Epithelial cell of alveolus of lung (primary cell): ENCODE measurements around the gene HMGN2. TPM values are rescaled to one million over a fixed set of nuclear protein-coding genes. Genes with fewer than 3 reads are reported as not detected.

ENCODE experiments used
- total RNA-seq: library from RNA; depleted of rRNA; stranded (reverse); fragments of >200 nt; gene quantifications from 2 replicates; pipeline ENCODE4 v1.2.1, GENCODE V29; 2015

The HMGN2 gene
- 355 and 402 TPM in 2 replicates for total RNA-seq

DNA sequence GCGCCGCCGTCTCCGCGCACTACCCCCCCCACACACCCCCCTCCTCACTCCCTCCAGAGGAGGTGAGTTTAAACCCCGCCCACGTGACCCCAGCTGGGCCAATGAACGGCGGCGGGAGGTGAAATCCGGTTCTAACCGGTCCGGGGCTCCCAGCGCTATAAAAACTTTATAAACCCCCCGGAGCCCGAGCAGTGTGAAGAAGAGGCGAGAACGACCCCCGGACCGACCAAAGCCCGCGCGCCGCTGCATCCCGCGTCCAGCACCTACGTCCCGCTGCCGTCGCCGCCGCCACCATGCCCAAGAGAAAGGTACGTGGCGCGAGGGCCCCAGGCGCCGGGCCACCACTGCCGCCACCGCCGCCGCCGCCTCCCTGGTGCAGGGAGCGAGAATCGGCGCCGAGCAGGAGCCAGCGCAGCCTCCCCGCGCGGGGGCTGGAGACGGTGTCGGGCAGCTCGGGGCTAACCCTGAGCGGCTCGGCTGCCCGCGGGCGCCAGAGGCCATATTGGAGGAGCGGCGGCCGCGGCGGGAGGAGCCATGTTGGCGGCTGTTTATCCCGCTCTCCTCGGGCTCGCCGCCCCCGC lies at the start of gene HMGN2:
Gene HMGN2, plus strand, starts transcription at position 121 of the 581 bp plus-strand sequence. Its CDS starts 173 bp downstream, at position 294.

DNA sequence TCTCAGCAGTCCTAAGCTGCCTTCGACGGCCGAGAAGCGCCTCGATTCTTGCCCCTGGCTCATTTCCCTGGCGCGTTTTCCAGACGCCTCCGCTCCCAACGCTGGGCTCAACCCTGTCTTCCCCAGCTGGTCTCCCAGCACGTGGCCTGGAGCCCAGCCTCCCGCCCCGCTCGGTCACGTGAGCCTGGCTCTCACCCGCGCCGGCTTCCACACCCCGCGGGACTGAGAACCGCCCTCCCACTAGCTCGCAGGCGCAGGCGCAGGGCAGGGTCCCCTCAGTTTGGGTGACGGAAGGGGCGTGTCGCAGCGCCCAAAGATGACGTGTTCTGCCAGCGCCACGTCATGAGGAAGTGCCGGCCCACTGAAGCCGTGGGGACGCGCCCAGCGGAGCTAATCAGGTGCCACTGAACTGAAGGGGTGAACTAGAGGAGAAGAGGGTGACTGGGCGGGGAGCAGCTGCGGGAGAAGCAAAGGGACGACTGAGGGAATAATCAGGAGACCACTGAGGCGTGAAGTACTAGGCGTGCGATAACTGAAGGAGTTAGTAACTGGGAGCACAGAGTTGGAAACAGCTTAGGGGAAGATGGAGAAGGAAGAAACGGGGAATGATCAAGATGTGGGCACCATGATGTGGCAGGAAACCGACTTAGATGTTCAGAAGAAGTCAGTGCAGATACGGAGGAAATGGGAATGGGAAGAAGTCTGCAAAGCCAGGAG lies 40.1 kb upstream of the HMGN2 start, which contains the start of gene DHDDS:
Gene DHDDS, plus strand, starts transcription at position 343 of the 717 bp plus-strand sequence. CDS start 625 bp downstream, outside the sequence.

Other genes with a start within 250 kb of the HMGN2 start
- gene CEP85, start 238.2 kb upstream of the HMGN2 start, total RNA-seq = 4.6 and 5.4 TPM in 2 replicates
- 89.3 and 181 TPM in 2 replicates for gene SH3BGRL3, start 192.4 kb upstream of the HMGN2 start, total RNA-seq
- gene UBXN11, start 165.8 kb upstream of the HMGN2 start, total RNA-seq = 2.7 and 7.5 TPM in 2 replicates
- gene CD52, start 154.5 kb upstream of the HMGN2 start, total RNA-seq = not detected in 2 replicates
- gene CRYBG2, start 118.3 kb upstream of the HMGN2 start, total RNA-seq = 0.26 TPM in 1 of 2 replicates, not detected in the other
- not detected in 2 replicates for gene ZNF683, start 99.7 kb upstream of the HMGN2 start, total RNA-seq
- gene LIN28A, start 61.6 kb upstream of the HMGN2 start, total RNA-seq = not detected in 2 replicates
- 27.9 and 44.2 TPM in 2 replicates for gene DHDDS, start 40.1 kb upstream of the HMGN2 start, total RNA-seq
- 3.8 and 12.0 TPM in 2 replicates for gene RPS6KA1, start 57.3 kb downstream of the HMGN2 start, total RNA-seq
- 24.4 and 52.9 TPM in 2 replicates for gene ARID1A, start 223.6 kb downstream of the HMGN2 start, total RNA-seq